ENCODE measurements around the gene MRPS27. TPM values are rescaled to one million over a fixed set of nuclear protein-coding genes. Genes with fewer than 3 reads are reported as not detected.
"Not testable (repeated sequence)": the region's sequence is repeated elsewhere in the genome, so short reads cannot be mapped to it uniquely, and the experiment has no call there.

MRPS27 gene
- total RNA-seq, 1 donor from 2014 or later = 63.2 TPM

DNA sequence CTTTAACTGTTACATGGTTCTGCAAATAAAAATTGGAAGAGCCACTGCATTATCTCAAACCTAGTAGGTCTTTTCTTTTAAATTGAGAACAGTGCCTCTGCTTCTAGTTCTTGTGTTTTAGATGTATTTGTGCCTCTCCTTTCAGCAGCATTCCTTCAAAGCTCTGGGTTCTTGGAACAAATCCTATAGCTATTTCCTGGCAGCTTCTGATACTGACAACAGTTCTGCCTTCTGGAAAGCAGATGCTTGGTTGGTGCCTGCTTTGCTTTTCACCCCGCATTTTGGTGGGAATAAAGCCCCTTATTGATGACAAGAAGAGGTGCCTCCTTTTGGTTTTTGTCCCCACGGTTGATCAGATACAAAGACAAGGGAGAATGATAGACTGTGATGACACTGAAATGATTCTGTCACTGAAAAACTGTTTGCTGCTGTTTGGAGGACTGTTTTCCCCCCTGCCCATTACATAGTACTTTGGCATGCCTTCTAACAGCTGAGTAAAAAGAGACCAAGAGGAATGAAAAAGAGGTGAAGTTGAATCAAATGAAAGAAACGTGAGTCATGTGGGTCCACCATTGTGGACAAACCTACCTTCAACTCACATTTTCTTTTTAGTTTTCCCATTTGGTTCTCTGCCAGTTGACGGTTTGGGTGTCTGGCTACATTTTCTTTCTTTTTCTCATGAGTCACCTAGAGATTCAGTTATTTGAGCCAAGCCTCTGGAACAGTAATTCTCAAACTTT, 5.7 kb upstream of the MRPS27 start:
- no peak for ATAC-seq

DNA sequence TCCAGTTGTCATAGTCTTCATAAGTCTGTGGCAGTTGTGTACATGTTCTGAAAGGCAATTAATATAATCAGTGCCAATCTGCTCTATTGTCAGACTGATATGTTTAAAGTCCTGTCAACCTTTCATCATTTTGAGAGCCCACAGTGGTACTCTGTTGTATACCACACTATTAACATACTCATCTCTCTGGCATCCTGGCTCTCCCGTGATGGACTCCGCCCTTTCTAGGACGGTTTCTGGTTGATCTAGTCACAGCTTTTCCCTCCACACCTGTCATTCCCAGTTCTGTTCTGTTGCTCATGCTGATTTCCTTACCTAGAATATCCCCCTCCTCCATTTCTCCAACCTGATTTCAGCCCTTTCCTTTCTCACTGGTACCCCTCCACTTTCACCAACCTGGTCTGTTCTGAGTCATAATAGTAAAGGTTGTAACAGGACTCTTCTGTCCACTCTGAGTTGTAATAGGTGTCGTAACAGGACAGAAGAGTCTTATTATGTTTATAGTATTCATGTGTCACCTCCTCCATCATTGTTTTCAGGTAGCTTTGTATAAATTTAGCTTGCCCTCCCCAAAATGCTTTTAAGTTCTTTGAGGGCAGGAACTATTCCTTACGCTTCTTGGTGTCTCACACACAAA, 4.3 kb upstream of the MRPS27 start:
- ATAC-seq = peak; percentile 42

DNA sequence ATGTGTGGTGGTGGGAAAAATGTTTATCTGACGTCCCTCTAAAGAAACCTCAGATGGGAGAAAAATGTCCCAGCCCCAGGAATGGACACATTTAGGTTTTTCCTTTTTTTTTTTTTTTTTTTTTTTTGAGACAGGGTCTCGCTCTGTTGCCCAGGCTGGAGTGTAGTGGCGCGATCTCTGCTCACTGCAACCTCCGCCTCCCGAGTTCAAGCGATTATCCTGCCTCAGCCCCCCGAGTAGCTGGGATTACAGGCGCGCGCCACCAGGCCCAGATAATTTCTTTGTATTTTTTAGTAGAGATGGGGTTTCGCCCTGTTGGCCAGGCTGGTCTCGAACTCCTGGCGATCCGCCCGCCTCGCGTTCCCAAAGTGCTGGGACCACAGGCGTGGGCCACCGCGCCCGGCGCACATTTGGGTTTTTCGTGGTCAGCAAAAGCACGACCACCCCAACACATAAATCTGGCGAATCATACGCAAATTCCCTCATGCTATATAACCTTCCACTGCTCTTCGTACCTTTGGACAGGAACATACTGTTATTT, 535 bp downstream of the MRPS27 start:
- ATAC-seq = peak; percentile 3

DNA sequence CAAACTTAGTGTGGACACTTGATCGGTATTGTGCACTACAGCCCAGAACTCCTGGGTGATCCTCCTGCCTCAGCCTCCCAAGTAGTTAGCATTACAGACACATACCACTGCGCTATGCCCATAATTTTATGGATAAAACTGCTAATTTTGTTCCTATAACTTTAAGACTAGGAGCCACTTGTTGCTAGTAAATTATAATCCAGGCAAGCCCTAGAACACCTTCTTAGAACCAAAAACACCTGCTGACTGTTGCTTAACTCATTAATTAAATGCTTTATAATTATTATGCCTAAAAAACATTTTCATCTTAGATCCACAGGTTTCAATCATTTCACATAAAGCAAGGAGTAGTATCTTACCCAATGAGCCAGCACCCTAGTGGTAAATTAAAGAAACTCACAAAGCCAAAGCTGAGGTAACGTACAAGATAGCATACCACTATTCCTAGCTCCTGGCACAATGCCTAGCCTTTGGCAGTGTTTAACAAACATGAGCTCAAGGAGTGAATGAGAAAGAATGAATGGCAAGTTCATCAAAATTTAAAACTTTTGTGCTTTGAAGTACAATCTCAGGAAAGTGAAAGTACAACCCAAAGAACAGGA, 5.4 kb downstream of the MRPS27 start:
- peak; percentile 36 for ATAC-seq

DNA sequence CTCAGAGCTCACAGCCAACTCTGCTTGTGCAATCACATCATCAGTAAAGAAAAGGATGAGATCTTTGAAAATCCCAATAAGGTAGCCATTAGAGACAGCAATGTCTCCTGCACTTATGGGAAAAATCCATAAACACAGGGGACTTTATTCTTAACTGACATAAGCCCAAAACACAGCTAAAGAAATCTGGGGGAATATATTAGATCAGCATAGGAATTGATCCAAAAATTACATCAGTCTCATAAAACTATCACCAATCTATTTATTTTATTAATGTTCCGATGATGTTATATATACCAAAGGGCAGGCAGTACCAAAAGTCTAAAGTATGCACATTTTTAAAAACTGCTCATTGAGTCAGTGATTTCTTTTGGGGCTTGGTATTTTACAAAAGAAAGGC, 6.9 kb downstream of the MRPS27 start:
- ATAC-seq = no peak

DNA sequence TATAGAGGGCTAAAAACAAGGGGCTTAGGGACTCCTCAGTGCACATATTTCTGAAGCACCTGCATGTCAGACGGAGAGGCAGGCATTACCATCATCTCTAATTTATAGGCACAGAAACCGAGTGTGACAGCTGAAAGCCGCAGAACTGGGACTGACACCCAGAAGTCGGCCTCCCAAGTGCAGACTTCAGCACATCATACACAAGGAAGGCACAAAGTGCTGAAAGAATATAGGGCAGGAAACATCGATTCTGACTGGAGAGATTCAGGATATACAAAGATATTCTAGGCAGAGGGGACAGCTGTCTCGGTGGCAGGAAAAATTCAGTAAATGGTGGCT, 11.2 kb downstream of the MRPS27 start:
- no peak for ATAC-seq

DNA sequence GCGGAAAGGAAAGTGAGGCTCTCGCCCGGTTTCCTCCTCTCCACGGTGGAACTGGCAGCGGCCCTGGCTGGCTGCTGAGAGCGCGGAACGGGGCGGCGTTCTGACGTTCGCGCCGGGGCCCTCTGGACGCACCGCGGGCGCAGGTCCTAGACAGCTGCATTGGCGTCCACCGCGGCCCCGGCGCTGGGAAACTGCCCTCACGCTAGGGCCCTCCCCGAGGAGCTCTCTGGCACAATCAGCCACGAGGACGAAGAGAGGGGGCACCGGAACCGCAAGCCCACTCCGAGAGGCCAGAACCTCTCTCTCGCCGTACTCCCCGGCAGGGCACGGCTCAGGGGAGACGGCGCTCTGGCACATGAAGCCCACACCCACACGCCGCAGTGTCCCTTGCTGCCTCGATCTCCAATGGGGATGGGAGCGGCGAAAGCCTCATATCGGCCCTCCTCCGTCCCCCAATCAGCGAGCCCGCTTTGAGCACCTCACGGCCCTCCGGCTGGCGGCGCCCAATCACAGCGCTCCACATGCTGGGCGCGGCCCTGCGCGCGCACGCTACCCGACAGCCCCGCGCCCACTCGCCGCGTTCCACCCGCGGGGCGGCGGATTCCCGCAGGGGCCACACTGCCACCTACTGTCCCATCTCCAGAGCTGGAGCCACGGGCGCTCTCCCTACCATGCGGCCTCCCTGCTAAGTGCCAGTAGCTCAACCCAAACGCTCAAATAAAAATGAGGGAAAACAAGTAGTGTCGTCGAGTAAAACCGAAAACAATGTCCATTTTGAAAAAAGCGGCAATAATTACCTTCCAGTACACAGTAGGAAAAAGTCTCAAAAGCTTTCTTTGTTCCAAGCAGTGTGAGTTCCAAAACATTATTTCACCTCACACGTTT, 11.8 kb downstream of the MRPS27 start:
- peak; percentile 100 for ATAC-seq

DNA sequence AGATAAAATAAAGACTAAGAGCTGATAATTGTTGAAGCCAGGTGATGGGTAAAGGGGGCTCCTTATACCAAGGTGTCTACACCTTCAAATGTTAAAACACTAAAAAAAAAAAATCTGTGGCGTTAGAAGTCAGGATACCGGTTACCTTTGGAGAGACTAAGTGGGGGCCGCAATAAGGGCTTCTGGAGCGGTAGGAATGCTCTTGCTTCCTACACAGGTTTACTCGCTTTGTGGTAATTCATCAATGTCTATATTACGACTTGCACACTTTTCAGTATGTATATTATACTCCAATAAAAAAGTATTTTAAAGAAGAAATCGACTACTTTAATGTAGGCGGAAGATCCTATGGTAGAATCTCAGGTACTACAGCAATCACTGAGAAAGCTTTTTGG, 12.5 kb downstream of the MRPS27 start:
- no peak for ATAC-seq

DNA sequence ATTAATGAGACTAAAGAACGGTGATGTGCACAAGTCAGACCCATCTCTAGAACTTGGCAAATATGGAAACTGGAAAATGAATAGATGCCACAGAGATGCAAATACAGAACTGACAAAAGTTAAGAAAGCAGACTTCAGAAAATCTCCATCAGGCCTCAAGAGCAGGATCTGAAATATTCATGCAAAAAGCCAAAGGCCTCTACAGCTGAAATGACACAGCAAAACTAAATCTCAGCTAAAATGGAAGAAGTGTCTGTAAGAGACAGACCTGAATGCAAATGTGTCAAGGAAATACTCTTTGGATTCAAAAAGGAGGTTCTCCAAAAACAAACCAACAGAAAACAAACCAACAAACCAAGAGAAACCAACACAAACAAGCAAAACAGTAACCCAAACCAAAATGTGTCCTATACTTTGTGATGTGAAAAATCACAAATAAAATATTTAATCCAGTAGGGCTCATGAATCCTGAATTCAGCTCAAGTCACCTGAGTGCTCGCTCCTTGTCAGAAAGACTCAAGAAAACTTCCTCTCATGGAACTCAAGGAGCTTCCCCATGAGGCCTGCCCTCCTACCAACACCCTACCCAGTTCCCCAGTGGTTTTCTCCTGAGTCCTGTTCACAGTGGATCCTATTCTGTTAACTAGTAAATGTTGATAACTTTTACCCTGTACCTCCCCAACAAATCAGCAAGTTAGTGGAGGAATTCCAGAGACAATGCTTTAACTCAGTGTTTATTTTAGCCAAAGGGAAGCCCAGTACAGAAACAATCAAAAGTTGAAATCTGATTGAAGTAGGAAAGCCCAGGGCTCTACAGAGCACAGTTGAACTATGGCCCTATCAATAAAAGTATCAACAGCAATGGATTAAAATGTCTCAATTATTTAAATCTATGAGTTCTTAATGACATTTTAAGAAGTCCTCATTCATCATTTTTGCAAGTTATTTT, 14.6 kb downstream of the MRPS27 start:
- ATAC-seq = no peak

DNA sequence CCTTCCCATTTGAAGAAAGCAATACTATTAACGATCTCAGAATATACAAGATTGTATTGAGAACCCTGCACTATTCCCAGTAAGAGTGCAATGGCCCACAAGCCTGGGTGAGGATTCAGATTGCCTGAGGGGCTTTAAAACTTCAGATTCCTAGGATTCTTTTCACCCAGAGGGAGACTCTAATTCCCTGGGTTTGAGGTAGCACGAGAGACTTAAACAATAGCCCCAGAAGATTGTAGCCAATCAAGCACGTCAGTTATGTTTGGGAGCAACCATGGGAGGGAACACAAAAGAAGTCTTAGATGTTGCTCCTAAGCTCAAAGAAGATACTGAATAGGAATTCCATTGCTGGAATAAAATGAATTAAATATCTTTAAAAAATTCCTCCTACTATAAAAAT, 17.9 kb downstream of the MRPS27 start:
- ATAC-seq = no peak

DNA sequence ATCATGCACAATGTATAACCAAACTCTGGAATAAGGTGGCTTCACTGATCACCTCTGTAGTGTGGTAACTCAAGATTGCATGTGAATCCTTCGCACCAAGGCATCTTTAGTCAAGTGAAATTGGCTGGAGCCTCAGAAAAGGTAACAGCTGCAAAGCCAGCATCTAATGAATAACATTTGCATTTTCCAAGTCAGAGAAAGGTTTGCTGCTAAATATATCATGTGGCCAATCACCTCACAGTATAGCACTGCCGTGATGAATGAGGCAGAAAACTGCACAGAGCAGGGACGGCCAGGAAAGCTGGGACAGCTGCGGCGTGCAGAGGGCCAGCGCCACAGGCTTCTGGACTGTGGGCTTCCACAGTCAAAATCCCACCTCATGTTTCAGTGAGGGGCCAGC, 18.5 kb downstream of the MRPS27 start:
- ATAC-seq = no peak

DNA sequence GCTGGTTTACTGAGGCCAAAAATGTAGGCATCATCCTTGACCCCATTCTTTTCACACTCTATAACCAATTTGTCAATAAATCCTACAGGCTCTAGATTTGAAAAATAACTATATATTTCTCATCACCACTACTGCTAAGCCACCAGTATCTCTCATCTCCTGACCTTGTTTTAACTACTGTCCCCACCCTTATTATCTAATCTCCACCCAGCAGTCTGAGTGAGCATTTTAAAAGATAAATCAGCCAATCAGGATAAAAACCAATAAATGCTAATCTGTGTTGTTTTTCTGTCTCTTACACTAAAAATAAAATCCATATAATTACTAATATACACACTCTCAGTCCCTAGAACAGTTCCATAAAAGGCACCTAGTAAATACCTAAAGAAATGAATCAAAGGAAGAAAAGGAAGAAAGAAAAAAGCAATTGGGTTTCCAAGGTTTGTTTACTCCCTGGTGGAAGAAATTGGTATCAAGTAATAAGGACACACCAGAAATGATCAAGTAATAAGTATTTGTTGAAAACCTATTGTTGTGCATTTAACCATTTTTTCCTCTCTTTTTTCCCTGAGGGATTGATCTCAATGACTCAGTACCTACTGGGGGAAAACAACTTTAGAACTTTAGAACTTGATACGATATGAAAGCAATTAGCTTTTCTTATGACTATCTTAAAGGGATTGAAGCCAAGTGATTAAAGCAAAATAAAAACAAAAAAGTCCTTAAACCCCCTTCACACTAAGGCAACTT, 19.3 kb downstream of the MRPS27 start:
- ATAC-seq = no peak

DNA sequence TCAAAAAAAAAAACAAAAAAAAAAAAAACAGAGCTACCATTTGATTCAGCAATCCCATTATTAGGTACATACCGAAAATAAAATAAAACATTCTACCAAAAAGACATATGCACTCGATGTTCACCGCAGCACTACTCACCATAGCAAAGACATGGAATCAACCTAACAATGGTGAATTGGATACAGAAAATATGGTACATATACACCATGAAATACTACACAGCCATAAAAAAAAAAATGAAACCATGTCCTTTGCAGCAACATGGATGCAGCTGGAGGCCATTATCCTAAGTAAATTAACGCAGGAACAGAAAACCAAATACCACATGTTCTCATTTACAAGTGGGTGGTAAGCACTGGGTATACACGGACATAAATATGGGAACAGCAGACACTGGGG, 21.3 kb downstream of the MRPS27 start:
- ATAC-seq = no peak

DNA sequence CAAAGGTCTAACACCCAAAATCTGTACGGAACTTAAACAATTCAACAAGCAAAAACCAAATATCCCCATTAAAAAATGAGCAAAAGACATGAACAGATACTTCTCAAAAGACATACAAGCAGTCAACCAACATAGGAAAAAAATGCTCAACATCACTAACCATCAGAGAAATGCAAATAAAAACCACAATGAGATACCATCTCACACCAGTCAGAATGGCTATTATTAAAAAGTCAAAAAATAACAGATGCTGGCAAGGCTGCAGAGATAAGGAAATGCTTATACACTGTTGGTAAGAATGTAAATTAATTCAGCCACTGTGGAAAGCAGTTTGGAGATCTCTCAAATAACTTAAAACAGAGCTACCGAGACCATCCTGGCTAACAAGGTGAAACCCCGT, 21.9 kb downstream of the MRPS27 start:
- not testable (repeated sequence) for ATAC-seq

DNA sequence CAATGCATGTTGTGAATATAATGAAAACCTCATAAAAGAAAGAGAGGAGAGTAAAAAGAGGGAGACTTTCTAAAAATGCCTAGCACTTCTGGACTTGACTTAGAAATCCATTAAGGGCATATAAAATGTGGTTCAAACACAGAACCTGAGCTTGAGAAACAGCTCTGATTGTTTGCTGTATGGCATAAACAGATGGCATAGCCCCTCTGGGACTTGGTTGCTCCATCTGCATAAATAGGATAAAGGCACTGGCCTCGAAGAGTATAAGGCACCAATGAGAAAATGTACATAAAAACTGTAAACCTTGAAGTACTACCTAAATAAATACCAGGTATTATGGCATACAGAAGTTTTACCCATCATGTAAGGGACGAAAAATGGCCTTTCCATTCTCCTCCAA, 23.8 kb downstream of the MRPS27 start:
- ATAC-seq = no peak

DNA sequence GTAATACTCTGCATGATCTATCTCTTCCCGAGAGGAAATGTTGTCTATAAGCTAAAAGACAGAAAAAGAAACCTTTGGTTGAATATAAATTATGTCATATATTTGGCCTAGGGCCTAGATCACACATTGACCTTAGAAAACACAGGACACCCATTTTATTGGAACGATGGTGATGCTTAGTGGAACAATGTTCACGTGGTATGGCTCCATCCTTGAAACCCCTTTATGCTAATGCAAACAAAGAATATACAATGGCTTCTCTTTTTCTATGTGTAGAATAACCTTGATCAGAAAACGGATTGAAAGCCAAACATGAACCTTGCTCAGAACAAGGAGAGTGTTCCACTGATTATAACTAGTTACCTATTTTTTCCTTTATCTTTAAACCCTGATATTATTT, 24.5 kb downstream of the MRPS27 start:
- ATAC-seq = no peak

DNA sequence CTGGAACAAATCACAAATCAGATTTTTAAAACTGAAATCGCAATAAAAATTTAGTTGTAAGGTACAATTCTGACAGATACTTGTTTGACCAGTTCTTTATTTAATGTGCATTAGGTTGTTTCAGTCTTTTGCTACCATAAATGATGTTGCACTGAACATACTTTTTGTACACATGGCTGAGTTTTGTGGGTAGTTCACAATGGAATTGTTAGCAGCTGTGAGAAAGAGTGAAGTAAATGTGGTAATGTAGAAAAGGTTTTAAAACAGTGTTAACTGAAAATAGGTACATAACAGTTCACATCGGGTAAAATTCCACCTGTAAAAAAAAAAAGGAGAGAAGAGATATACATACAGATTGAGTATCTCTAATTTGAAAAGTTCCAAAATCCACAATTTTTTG, 25.6 kb downstream of the MRPS27 start:
- no peak for ATAC-seq

DNA sequence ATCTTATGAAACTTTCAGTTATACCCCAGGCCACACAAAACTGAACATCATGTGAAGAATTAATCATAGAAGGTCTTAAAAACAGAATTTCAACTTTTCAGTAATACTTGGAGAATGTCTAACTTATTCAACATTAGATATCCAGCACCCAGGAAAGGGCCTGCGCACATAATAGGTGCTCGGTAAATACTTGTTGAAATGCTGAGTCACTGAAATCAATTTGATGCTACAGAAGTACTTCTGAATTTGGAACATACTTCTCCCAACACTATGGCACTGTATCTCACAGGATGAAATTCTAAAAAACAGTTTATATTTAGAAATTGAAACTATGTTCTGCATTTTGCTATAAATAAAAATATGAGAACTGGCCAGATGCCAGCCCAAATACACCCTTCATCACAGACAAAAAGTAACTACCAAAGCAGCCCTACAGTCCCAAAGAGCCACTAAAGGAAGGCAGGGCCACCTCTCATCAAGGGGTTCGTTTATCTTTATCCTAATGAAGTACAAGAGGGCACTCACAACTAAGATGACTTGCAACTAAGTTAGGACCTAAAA, 26.5 kb downstream of the MRPS27 start:
- no peak for ATAC-seq

DNA sequence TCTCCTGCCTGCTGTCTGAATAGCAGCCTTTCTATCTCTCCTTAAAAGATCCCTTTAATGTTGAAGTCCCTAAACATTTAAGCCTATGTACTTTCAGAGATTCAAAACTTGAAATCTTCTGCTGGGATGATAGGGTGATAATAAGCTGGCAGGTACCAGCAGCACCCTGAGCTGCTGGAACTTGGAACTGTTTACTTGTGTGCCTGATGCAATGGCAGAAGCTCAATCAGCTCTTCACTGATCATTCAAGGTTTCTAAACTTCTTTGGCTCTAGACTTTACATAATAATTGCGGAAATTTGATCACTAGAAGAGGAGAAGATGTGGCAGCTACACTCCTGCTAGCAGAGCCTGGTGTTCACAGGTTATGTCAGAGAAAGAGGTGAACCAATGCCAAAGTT, 27.6 kb downstream of the MRPS27 start:
- no peak for ATAC-seq

DNA sequence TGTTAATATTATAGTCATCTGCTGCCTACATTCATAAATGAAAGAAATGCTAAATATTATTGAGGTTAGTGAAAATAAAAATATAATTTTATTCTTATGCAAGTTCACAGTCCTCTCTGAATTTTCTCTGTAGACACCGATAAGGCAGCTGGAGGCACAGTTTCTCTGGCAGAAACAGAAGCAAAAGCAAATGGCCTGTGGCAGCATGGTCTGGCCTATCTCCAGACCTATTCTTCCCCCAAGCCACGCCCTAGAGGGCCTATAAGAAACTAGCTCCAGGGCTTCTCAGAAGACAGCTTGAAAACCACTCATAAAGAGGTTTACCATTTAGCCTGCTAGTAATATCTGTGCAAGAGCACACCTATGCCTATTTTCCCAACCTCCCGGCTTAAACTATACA, 28.4 kb downstream of the MRPS27 start:
- no peak for ATAC-seq

Data from esophagus mucosa (tissue), 1 donor.